ENCODE results near the gene ZNF280B.

Gene ZNF280B

GRCh38 chr22:22465094-22465602 is 43.4 kb downstream of the ZNF280B start:
- H3K36me3 ChIP-seq (ENCODE audit: insufficient read depth, low read length): no peaks in the 10 kb centered on the region
- no peak overlapping the region for H3K27ac ChIP-seq (ENCODE audit: low read length)
- H3K4me1 ChIP-seq (ENCODE audit: insufficient read depth, low read length): no peaks in the 10 kb centered on the region
- H3K4me2 ChIP-seq (ENCODE audit: insufficient read depth, low read length): no peak overlapping the region
- ATAC-seq (ENCODE audit: insufficient read depth, low read depth) (no peak), DNase-seq (no peak)
- H4K20me1 ChIP-seq (ENCODE audit: insufficient read depth, low read length): no peaks in the 10 kb centered on the region
- no peak overlapping the region for H3K4me3 ChIP-seq (ENCODE audit: low read depth in 1 of 2, low read length in 2 of 2)
- peaks cover 9% of the 10 kb centered on the region for H3K9me3 ChIP-seq (ENCODE audit: insufficient read depth, low read length, severe bottlenecking)
- TF ChIP-seq, protein P1, sequence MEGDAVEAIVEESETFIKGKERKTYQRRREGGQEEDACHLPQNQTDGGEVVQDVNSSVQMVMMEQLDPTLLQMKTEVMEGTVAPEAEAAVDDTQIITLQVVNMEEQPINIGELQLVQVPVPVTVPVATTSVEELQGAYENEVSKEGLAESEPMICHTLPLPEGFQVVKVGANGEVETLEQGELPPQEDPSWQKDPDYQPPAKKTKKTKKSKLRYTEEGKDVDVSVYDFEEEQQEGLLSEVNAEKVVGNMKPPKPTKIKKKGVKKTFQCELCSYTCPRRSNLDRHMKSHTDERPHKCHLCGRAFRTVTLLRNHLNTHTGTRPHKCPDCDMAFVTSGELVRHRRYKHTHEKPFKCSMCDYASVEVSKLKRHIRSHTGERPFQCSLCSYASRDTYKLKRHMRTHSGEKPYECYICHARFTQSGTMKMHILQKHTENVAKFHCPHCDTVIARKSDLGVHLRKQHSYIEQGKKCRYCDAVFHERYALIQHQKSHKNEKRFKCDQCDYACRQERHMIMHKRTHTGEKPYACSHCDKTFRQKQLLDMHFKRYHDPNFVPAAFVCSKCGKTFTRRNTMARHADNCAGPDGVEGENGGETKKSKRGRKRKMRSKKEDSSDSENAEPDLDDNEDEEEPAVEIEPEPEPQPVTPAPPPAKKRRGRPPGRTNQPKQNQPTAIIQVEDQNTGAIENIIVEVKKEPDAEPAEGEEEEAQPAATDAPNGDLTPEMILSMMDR (IDR thresholded peaks at IDR 0.05; ENCODE audit: borderline replicate concordance, extremely low read depth, low read length, poor library complexity, severe bottlenecking): no peak
- TF ChIP-seq EZH2 (IDR thresholded peaks at IDR 0.05; ENCODE audit: borderline replicate concordance, low read depth, low read length, severe bottlenecking): no peak
- H3K9ac ChIP-seq (ENCODE audit: low read depth, low read length): no peak overlapping the region
- H2AFZ ChIP-seq (ENCODE audit: low read depth, low read length): no peak overlapping the region
- no peaks in the 10 kb centered on the region for H3K79me2 ChIP-seq (ENCODE audit: insufficient read depth, low read length)
- no peaks in the 10 kb centered on the region for H3K27me3 ChIP-seq (ENCODE audit: insufficient read depth, low read length, poor library complexity)

DNA sequence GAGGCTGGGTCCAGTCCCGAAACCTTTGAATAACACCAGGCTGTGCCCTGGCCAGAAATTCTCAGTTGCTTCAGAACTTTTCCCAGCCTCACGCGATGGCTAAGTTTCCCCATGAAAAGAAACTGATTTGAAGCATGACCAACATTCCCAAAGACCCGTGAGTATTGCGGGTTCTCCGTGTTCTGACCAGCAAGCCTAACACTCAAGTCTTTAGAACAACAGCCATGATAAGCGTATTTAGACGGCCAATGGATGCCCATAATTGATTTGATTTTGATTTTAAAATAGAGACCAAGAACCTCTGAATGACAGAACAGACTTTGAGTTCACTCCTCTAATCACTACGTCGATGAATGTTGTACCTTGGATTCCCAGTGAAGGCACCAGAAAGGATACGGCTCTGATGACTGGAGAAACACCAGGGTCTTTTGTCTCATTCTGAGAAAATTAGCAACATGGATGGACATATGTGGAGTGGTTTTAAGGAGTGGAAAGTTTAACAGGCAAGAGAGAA is 43.9 kb downstream of the ZNF280B start:
- no peak overlapping the region for H3K27ac ChIP-seq (ENCODE audit: low read length)
- H3K79me2 ChIP-seq (ENCODE audit: insufficient read depth, low read length): no peaks in the 10 kb centered on the region
- TF ChIP-seq EZH2 (IDR thresholded peaks at IDR 0.05; ENCODE audit: borderline replicate concordance, low read depth, low read length, severe bottlenecking): no peak
- TF ChIP-seq, protein P1 (IDR thresholded peaks at IDR 0.05; ENCODE audit: borderline replicate concordance, extremely low read depth, low read length, poor library complexity, severe bottlenecking): no peak
- H4K20me1 ChIP-seq (ENCODE audit: insufficient read depth, low read length): no peaks in the 10 kb centered on the region
- H3K27me3 ChIP-seq (ENCODE audit: insufficient read depth, low read length, poor library complexity): no peaks in the 10 kb centered on the region
- H3K4me3 ChIP-seq (ENCODE audit: low read depth in 1 of 2, low read length in 2 of 2): no peak overlapping the region
- no peaks in the 10 kb centered on the region for H3K4me1 ChIP-seq (ENCODE audit: insufficient read depth, low read length)
- H3K36me3 ChIP-seq (ENCODE audit: insufficient read depth, low read length): no peaks in the 10 kb centered on the region
- peaks cover 10% of the 10 kb centered on the region for H3K9me3 ChIP-seq (ENCODE audit: insufficient read depth, low read length, severe bottlenecking)
- H3K9ac ChIP-seq (ENCODE audit: low read depth, low read length): no peak overlapping the region
- no peak overlapping the region for H3K4me2 ChIP-seq (ENCODE audit: insufficient read depth, low read length)
- no peak overlapping the region for H2AFZ ChIP-seq (ENCODE audit: low read depth, low read length)
- ATAC-seq (ENCODE audit: insufficient read depth, low read depth) (no peak), DNase-seq (no peak)

GRCh38 chr22:22463855-22464540 is 44.5 kb downstream of the ZNF280B start:
- H3K27ac ChIP-seq (ENCODE audit: low read length): no peak overlapping the region
- no peaks in the 10 kb centered on the region for H3K36me3 ChIP-seq (ENCODE audit: insufficient read depth, low read length)
- ATAC-seq (ENCODE audit: insufficient read depth, low read depth) (peak; percentile 87), DNase-seq (peak; percentile 66)
- peaks cover 12% of the 10 kb centered on the region for H3K9me3 ChIP-seq (ENCODE audit: insufficient read depth, low read length, severe bottlenecking)
- H3K4me2 ChIP-seq (ENCODE audit: insufficient read depth, low read length): no peak overlapping the region
- no peak overlapping the region for H3K9ac ChIP-seq (ENCODE audit: low read depth, low read length)
- H3K4me1 ChIP-seq (ENCODE audit: insufficient read depth, low read length): no peaks in the 10 kb centered on the region
- TF ChIP-seq, protein P1 (IDR thresholded peaks at IDR 0.05; ENCODE audit: borderline replicate concordance, extremely low read depth, low read length, poor library complexity, severe bottlenecking): peak; percentile 81
- no peak for TF ChIP-seq EZH2 (IDR thresholded peaks at IDR 0.05; ENCODE audit: borderline replicate concordance, low read depth, low read length, severe bottlenecking)
- H3K4me3 ChIP-seq (ENCODE audit: low read depth in 1 of 2, low read length in 2 of 2): no peak overlapping the region
- no peaks in the 10 kb centered on the region for H3K79me2 ChIP-seq (ENCODE audit: insufficient read depth, low read length)
- no peak overlapping the region for H2AFZ ChIP-seq (ENCODE audit: low read depth, low read length)
- H4K20me1 ChIP-seq (ENCODE audit: insufficient read depth, low read length): no peaks in the 10 kb centered on the region
- H3K27me3 ChIP-seq (ENCODE audit: insufficient read depth, low read length, poor library complexity): no peaks in the 10 kb centered on the region

All from DND-41 (cell line).